Loucy (cell line): Measurements from ENCODE around the gene BPTF.

Source experiments
- H2AFZ ChIP-seq: fragments of 200-600 bp; sonication (generic); 2 replicates; pipeline ENCODE4 v1.6.0; 2016; ENCODE audit warnings: antibody characterized with exemption, mild to moderate bottlenecking, low read length, moderate library complexity
- H3F3A ChIP-seq: fragments of 200-600 bp; 2 replicates; pipeline ENCODE4 v1.6.0; 2016; ENCODE audit warnings: antibody characterized with exemption, low read depth, mild to moderate bottlenecking
- H3K27me3 ChIP-seq: fragments of 200-600 bp; sonication (generic); 2 replicates; pipeline ENCODE4 v1.6.1; 2014; ENCODE audit warnings: low read length, mild to moderate bottlenecking; ENCODE audit not compliant: insufficient read depth, poor library complexity, severe bottlenecking
- H3K36me3 ChIP-seq: fragments of 200-600 bp; sonication (generic); 2 replicates; pipeline ENCODE4 v1.6.1; 2016; ENCODE audit warnings: low read length; ENCODE audit not compliant: insufficient read depth
- H3K4me1 ChIP-seq: fragments of 200-600 bp; sonication (generic); 2 replicates; pipeline ENCODE4 v1.5.1; 2014; ENCODE audit warnings: low read length, mild to moderate bottlenecking; ENCODE audit not compliant: insufficient read depth, poor library complexity, severe bottlenecking
- H3K4me2 ChIP-seq: fragments of 200-600 bp; sonication (generic); 2 replicates; pipeline ENCODE4 v1.6.0; 2014; ENCODE audit warnings: antibody characterized with exemption, low read length, low read depth, mild to moderate bottlenecking; ENCODE audit not compliant: poor library complexity, severe bottlenecking
- H3K4me3 ChIP-seq: fragments of 200-600 bp; sonication (generic); 2 replicates; pipeline ENCODE4 v1.5.1; 2014; ENCODE audit warnings: low read length, mild to moderate bottlenecking, mixed read lengths; ENCODE audit not compliant: poor library complexity, severe bottlenecking
- H3K79me2 ChIP-seq: fragments of 200-600 bp; sonication (generic); 2 replicates; pipeline ENCODE4 v1.6.1; 2014; ENCODE audit warnings: low read length; ENCODE audit not compliant: insufficient read depth
- H3K9ac ChIP-seq: fragments of 200-600 bp; sonication (generic); 2 replicates; pipeline ENCODE4 v1.6.0; 2014; ENCODE audit warnings: mild to moderate bottlenecking, low read depth, low read length, moderate library complexity; ENCODE audit not compliant: poor library complexity, severe bottlenecking
- H3K9me2 ChIP-seq: fragments of 200-600 bp; sonication (generic); replicated peaks from 2 replicates; pipeline ENCODE4 v1.6.1; 2016; ENCODE audit warnings: low read depth, low read length, mixed read lengths
- H3K9me3 ChIP-seq: fragments of 200-600 bp; sonication (generic); 2 replicates; pipeline ENCODE4 v1.6.1; 2014; ENCODE audit warnings: mild to moderate bottlenecking, antibody characterized with exemption, low read length, low read depth; ENCODE audit not compliant: insufficient read depth
- H4K20me1 ChIP-seq: fragments of 200-600 bp; sonication (generic); 2 replicates; pipeline ENCODE4 v1.6.0; 2014; ENCODE audit warnings: antibody characterized with exemption, low read length, mild to moderate bottlenecking; ENCODE audit not compliant: insufficient read depth, poor library complexity, severe bottlenecking
- CTCF ChIP-seq: fragments of 200-600 bp; sonication (generic); conservative IDR thresholded peaks from 2 replicates; pipeline ENCODE4 v1.5.1; 2014; ENCODE audit warnings: mild to moderate bottlenecking, antibody characterized with exemption, low read length
- EZH2phosphoT487 ChIP-seq: fragments of 200-600 bp; IDR thresholded peaks from 2 replicates; pipeline ENCODE4 v1.6.1; 2018; ENCODE audit warnings: antibody characterized with exemption, mild to moderate bottlenecking, moderate library complexity, borderline replicate concordance

BPTF gene

GRCh38 chr17:67829331-67829730 is 4.0 kb downstream of the BPTF start:
- peaks cover 4% of the 10 kb centered on the region for H3K27me3 ChIP-seq
- no peaks in the 10 kb centered on the region; the same call in 1 of the 2 replicates for H3K36me3 ChIP-seq
- peak overlapping the region; percentile 90 for H3K9ac ChIP-seq
- H3K79me2 ChIP-seq, result peaks cover 88% of the 10 kb centered on the region
- H3K4me1 ChIP-seq, result peaks cover 59% of the 10 kb centered on the region
- no peak overlapping the region for H2AFZ ChIP-seq
- peak overlapping the region; percentile 99 for H3K4me2 ChIP-seq
- H4K20me1 ChIP-seq, result peaks cover 76% of the 10 kb centered on the region
- no peaks in the 10 kb centered on the region for H3K9me3 ChIP-seq
- H3K9me2 ChIP-seq, result no peaks in the 10 kb centered on the region
- TF ChIP-seq CTCF (no peak), EZH2phosphoT487 (no peak)
- peaks cover 5% of the 10 kb centered on the region; the same call in 1 of the 2 replicates for H3F3A ChIP-seq
- H3K4me3 ChIP-seq, result peak overlapping the region; percentile 92

- Histone ChIP-seq H3K4me1 (peaks cover 64% of the 10 kb centered on the region), H3K4me2 (peak overlapping the region; percentile 99), H3K9me2 (no peaks in the 10 kb centered on the region), H4K20me1 (peaks cover 87% of the 10 kb centered on the region), H3K9me3 (no peaks in the 10 kb centered on the region), H3K4me3 (peak overlapping the region; percentile 92), H3K79me2 (peaks cover 96% of the 10 kb centered on the region), H3K9ac (peak overlapping the region; percentile 90), H3K36me3 (no peaks in the 10 kb centered on the region; the same call in 1 of the 2 replicates), H3K27me3 (peaks cover 4% of the 10 kb centered on the region), H3F3A (peaks cover 5% of the 10 kb centered on the region; the same call in 1 of the 2 replicates), H2AFZ (no peak overlapping the region)
- TF ChIP-seq EZH2phosphoT487, result no peak
These were observed 5.1 kb downstream of the BPTF start for GRCh38 chr17:67830440-67830839.

DNA sequence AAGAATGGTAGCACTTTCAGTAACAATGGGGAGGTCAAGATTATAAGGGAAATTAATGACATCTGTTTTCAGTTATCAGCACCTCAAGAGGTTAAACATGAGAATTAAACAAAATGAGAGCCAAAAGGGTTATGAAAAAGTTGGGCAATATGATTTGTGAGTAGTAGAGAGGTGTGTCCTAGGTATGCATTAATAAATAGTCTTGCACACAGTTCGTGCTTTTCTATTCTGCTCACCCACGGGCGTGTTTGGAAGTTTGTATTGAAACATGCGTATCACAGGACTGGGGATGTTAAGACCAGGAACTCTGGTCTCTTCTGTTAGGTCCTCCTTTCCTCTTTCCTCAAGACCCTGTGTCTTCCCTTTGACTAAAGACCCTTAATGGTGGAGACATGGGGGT is 6.0 kb downstream of the BPTF start:
- peaks cover 95% of the 10 kb centered on the region for H4K20me1 ChIP-seq
- H3K9me3 ChIP-seq, result no peaks in the 10 kb centered on the region
- peak overlapping the region; percentile 92 for H3K4me3 ChIP-seq
- H3K27me3 ChIP-seq, result peaks cover 4% of the 10 kb centered on the region
- H2AFZ ChIP-seq, result no peak overlapping the region
- H3K9me2 ChIP-seq, result no peaks in the 10 kb centered on the region
- H3K4me2 ChIP-seq, result peak overlapping the region; percentile 99
- peak overlapping the region; percentile 90 for H3K9ac ChIP-seq
- peaks cover 100% of the 10 kb centered on the region for H3K79me2 ChIP-seq
- peaks cover 64% of the 10 kb centered on the region for H3K4me1 ChIP-seq
- no peak for TF ChIP-seq CTCF
- TF ChIP-seq EZH2phosphoT487, result no peak
- H3F3A ChIP-seq, result peaks cover 8% of the 10 kb centered on the region; the same call in 1 of the 2 replicates
- H3K36me3 ChIP-seq, result no peaks in the 10 kb centered on the region; the same call in 1 of the 2 replicates

- H3K9me2 ChIP-seq, result no peaks in the 10 kb centered on the region
- H3K36me3 ChIP-seq, result no peaks in the 10 kb centered on the region; the same call in 1 of the 2 replicates
- H3K79me2 ChIP-seq, result peaks cover 100% of the 10 kb centered on the region
- TF ChIP-seq EZH2phosphoT487 (no peak), CTCF (no peak)
- H2AFZ ChIP-seq, result no peak overlapping the region
- peak overlapping the region; percentile 23 for H3K4me3 ChIP-seq
- no peaks in the 10 kb centered on the region for H3K9me3 ChIP-seq
- H3K4me2 ChIP-seq, result peak overlapping the region; percentile 99
- no peak overlapping the region for H3K9ac ChIP-seq
- H3F3A ChIP-seq, result peaks cover 10% of the 10 kb centered on the region; the same call in 1 of the 2 replicates
- peaks cover 69% of the 10 kb centered on the region for H3K4me1 ChIP-seq
- H3K27me3 ChIP-seq, result no peaks in the 10 kb centered on the region
- H4K20me1 ChIP-seq, result peaks cover 96% of the 10 kb centered on the region
These were observed 7.8 kb downstream of the BPTF start for GRCh38 chr17:67833134-67833533.
